ENCODE measurements around the gene USP19.

- TF ChIP-seq, protein P1, sequence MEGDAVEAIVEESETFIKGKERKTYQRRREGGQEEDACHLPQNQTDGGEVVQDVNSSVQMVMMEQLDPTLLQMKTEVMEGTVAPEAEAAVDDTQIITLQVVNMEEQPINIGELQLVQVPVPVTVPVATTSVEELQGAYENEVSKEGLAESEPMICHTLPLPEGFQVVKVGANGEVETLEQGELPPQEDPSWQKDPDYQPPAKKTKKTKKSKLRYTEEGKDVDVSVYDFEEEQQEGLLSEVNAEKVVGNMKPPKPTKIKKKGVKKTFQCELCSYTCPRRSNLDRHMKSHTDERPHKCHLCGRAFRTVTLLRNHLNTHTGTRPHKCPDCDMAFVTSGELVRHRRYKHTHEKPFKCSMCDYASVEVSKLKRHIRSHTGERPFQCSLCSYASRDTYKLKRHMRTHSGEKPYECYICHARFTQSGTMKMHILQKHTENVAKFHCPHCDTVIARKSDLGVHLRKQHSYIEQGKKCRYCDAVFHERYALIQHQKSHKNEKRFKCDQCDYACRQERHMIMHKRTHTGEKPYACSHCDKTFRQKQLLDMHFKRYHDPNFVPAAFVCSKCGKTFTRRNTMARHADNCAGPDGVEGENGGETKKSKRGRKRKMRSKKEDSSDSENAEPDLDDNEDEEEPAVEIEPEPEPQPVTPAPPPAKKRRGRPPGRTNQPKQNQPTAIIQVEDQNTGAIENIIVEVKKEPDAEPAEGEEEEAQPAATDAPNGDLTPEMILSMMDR (IDR thresholded peaks at IDR 0.05; ENCODE audit: low read length): no peak
- no peak for TF ChIP-seq EZH2 (optimal IDR thresholded peaks at IDR 0.05; ENCODE audit: low read depth, low read length)
Measured at GRCh38 chr3:49158792-49159191, 38.2 kb upstream of the USP19 start.

All from MM.1S (cell line).